Mononuclear cell (primary cell): ENCODE data around the gene ZNF423. TPM values are rescaled to one million over a fixed set of nuclear protein-coding genes. Genes with fewer than 3 reads are reported as not detected.
A peak's percentile ranks its signal among the peaks of the same experiment; 100 is the strongest.

Experiments
- H3K27me3 ChIP-seq: 2 replicates; pipeline ENCODE4 v1.6.0; 2011; ENCODE audit warnings: low read length, control low read depth; ENCODE audit not compliant: insufficient read depth
- H3K4me1 ChIP-seq: 2 replicates; pipeline ENCODE4 v1.5.1; 2011; ENCODE audit warnings: mild to moderate bottlenecking, low read length, control low read depth; ENCODE audit not compliant: insufficient read depth
- H3K4me3 ChIP-seq: 2 replicates; pipeline ENCODE4 v1.5.1; 2011; ENCODE audit warnings: mild to moderate bottlenecking, low read length, moderate library complexity
- H3K9me3 ChIP-seq: 2 replicates; pipeline ENCODE4 v1.5.1; 2011; ENCODE audit warnings: low read depth, mild to moderate bottlenecking, control low read depth, low read length
- total RNA-seq: library from RNA; depleted of rRNA; stranded (reverse); fragments of >200 nt; gene quantifications from one replicate; pipeline ENCODE4 v1.2.3, GENCODE V29; 2012

ZNF423 gene
- total RNA-seq, 1 donor: under 0.01 TPM

DNA sequence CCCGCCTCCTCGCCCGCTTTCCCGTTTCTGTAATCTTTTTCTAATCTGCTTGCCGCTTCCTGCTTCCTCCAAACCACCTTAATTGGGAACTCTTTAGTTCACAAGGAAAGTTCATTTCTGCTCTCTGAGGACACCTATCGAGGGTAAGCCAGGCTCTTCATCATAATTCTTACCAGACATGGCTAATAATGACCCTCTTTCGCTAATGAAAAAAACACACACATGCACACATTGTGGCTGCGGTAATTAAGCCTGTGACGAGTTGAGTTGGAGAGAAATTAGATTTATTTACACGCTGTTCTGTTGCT, 100.6 kb downstream of the ZNF423 start:
- Histone ChIP-seq H3K4me3 (peak overlapping the region; percentile 13), H3K4me1 (peaks cover 20% of the 10 kb centered on the region), H3K9me3 (no peaks in the 10 kb centered on the region), H3K27me3 (no peaks in the 10 kb centered on the region)

DNA sequence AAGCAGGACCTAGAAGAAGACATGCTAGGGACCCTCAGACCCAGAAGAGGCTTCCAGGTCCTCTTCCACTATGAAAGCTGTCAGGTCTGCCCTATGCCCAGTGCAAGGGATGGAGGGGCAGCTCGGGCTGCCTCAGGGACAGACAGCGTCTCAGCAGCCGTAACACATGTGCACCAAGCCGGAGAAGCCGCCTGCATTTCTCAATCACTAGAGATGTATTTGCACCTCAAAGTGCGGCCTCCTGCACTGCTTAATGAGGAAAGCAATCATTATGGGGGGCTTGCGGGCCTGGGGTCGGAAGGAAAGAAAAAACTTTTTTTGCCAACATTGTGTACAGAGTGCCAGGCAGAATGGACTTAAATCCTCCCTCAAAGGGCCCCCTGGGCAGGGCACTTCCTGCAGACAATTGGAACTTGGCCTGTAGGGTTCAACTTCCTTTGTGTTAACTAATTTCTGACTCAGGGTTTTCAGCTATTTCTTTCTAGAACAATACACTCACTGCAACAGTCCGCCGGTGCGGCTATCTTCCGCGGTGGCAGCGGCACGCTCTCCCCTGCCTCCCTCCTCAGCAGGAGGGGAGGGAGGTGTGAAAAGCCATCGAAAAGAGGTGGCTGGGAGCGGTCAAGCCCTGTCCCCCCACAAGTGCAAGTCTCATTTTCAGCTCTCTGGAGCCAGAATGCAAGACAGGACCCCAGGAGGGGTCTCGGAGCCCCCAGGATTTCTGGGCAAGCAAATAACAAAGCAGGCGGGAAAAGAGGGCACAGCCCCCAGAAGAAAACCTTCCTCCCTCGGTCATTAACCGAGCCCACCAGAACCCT, 101.2 kb downstream of the ZNF423 start:
- peak overlapping the region; percentile 13 for H3K4me3 ChIP-seq

DNA sequence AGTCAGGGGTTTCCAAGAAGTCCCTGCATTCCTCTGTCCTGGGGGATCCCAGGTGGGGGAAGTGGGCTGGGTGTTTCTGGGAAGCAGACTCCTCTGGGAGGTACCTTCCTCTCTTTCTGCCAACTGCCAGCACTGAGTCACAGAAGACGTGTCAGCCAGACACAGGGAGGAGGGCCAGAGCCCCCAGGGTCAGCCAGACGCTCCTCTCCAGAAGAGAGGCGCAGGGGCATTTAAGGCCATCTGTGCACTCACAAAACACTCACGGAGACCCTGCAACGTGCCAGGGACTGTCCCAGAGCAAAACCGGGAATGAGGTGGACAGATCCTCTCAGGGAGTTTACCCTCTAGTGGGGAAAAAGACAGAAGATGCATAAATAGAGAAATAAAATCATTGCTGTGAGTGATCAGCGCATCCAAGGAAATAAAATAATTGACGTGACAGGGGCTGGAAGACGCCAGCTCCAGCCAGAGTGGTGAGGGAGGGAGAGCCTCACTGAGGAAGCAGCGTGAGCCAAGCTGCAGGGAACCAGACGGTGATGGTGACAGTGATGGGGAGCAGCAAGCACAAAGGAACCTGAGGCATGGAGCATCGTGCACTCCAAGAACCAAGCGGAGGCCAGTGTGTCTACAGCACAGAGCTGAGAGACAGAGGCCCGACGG, 105.4 kb downstream of the ZNF423 start:
- no peak overlapping the region for H3K4me3 ChIP-seq
- no peaks in the 10 kb centered on the region for H3K27me3 ChIP-seq
- H3K9me3 ChIP-seq: no peaks in the 10 kb centered on the region
- peaks cover 16% of the 10 kb centered on the region for H3K4me1 ChIP-seq

More for the DNA sequence above, 101.2 kb downstream of the ZNF423 start:
- peaks cover 20% of the 10 kb centered on the region for H3K4me1 ChIP-seq
- H3K9me3 ChIP-seq: no peaks in the 10 kb centered on the region
- H3K27me3 ChIP-seq: no peaks in the 10 kb centered on the region

DNA sequence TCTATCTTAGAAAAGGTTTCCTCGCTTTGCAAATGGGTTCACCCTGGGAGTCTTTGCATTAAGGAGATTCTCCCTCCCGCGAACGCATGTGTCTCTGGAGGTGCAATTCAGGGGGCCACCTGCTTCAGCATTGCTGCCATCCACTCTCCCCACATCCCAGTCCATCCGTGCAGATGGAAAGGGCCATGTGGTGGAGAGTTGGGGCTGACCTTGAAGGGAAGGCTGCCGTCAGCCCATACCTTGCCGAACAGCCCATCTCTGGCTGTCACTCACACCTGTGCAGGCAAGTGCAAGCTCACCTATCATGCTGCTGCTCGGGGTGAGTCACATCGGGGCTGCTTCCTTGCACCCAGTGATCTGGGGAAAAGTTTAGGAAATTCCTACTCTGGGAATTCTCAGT, 106.1 kb downstream of the ZNF423 start:
- peaks cover 10% of the 10 kb centered on the region for H3K4me1 ChIP-seq
- no peaks in the 10 kb centered on the region for H3K9me3 ChIP-seq
- H3K27me3 ChIP-seq: no peaks in the 10 kb centered on the region
- H3K4me3 ChIP-seq: no peak overlapping the region

DNA sequence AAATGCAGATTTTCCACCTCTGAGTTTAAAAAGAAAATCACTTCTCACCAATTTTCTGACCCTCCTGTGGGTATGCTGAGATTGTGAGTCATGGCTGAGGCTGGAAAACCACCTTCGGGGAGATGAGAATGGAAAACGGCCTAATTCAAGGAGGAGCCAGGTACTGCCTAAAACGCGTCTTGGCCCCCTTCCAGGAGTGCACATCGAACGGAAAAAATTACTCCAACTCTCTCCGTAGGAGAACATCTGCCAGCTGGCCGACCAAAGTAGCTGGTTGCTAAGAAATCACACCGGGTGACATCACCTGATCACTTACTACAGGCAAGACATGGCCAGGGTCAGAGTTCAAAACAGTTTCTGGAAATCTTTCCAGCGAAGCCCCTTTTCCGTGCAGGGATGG, 107.6 kb downstream of the ZNF423 start:
- no peaks in the 10 kb centered on the region for H3K27me3 ChIP-seq

DNA sequence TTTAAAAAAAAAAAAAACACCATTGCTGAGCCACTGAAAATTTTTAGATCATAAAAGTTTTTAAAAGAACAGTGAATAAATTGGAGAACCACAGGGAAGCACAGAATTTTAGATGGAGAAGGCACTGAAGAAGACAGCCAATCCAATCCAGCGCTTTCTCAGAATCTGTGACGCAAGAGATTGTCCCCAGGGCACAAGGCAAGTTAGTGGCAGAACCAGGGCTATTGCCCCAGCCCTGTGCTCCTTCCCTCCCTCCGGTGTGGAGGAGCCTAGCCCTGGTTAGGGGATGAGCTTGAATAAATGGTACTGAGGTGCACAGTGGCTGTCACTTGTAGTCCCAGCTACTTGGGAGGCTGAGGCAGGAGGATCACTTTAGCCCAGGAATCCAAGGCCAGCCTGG, 108.3 kb downstream of the ZNF423 start:
- Histone ChIP-seq H3K9me3 (no peaks in the 10 kb centered on the region), H3K4me3 (no peak overlapping the region), H3K27me3 (no peaks in the 10 kb centered on the region), H3K4me1 (no peaks in the 10 kb centered on the region)

More for the DNA sequence above, 107.6 kb downstream of the ZNF423 start:
- Histone ChIP-seq H3K9me3 (no peaks in the 10 kb centered on the region), H3K4me3 (no peak overlapping the region), H3K4me1 (no peaks in the 10 kb centered on the region)

DNA sequence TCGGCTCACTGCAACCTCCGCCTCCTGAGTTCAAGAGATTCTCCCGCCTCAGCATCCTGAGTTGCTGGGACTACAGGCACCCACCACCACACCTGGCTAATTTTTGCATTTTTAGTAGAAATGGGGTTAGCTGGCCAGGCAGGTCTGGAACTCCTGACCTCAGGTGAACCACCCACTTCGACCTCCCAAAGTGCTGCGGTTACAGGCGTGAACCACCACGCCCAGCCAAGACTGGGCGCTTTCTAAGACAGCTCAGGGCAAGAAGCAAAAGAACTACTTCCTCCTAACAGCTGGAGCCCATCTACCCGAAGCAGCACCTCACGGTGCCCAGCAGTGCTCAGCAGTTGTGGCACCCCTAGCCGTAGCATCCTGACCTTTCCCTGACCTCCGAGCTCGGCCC, 109.4 kb downstream of the ZNF423 start:
- Histone ChIP-seq H3K4me3 (no peak overlapping the region), H3K27me3 (no peaks in the 10 kb centered on the region), H3K4me1 (no peaks in the 10 kb centered on the region), H3K9me3 (no peaks in the 10 kb centered on the region)

DNA sequence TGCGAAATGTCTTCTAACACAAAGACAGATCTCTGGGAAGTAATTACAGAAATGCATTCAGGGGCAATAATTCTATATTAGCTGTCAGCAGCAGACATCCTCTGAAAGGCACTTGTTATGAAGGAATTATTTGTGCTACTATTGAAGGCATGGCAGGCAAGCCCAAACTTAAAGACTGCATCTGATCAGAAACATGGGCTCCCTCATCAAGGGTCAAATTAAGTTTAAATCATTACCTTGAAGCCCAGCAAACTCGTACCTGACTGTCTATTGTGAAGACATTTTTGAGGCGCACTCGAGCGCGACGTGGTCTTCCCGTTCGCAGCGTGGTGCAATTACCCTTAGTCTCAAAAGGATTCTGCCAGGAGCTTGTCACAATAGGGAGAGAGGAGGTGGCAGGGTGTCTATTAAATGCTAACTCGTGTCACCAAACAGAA, 110.6 kb downstream of the ZNF423 start:
- H3K27me3 ChIP-seq: no peaks in the 10 kb centered on the region
- H3K9me3 ChIP-seq: no peaks in the 10 kb centered on the region
- H3K4me3 ChIP-seq: no peak overlapping the region
- no peaks in the 10 kb centered on the region for H3K4me1 ChIP-seq

DNA sequence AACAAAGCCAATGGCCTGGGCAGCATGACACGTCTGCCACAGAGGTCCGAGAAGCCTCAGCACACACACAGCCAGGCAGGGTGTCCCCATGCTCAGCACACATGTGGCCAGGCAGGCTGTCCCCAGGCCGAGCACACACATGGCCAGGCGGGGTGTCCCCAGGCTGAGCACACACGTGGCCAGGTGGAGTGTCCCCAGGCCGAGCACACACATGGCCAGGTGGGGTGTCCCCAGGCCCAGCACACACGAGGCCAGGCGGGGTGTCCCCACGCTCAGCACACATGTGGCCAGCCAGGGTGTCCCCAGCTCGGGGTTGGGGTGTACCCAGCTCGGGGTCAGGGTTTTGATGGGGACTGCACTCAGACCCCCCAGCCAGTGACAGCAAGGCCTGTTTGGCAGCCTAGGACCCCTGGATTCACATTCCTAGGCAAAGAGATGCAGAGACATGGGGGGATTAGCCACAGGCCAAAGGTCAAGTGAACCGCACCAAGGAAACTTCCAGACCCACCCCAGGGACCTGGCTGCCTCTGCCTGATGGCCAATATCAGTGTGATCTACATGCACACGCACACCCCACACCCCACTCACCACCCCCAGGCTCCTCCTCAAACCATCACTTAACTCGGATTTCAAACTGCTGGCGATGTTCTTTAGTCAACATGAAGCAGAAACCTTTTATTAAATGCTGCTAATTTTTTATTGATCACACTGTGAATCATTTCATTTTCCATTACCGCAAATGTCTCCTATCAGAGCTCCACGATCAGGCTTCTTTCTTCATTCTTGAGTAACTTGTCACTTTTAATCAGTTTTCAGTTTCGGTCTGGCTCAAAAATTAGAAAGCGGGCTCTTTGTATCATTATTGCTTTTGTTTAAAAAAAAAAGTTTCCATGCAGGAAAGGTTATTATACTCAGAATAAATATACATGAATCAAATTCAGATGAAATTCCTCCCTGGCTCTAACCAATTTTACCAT, 111.4 kb downstream of the ZNF423 start:
- H3K9me3 ChIP-seq: no peaks in the 10 kb centered on the region
- no peak overlapping the region for H3K4me3 ChIP-seq
- H3K4me1 ChIP-seq: no peaks in the 10 kb centered on the region
- H3K27me3 ChIP-seq: no peaks in the 10 kb centered on the region

DNA sequence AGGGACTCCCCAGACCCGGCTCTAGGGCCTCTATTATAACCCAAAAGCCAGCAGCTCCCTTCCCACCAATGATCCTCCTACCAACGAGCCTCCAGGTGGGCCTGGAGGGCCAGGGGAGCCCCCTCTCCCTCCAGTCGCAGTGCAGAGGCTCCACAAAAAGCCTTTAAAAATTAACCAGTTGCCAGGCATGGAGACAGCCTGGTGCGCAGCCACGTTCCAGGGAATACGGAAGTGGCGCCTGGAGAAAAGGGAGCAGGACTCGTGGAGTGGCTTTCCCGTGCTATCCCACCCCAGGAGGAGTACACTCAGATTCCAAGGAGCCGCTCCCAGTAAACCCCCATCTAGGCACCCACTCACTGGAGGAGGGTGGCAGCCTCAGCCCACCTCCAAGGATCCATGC, 112.3 kb downstream of the ZNF423 start:
- H3K27me3 ChIP-seq: no peaks in the 10 kb centered on the region

DNA sequence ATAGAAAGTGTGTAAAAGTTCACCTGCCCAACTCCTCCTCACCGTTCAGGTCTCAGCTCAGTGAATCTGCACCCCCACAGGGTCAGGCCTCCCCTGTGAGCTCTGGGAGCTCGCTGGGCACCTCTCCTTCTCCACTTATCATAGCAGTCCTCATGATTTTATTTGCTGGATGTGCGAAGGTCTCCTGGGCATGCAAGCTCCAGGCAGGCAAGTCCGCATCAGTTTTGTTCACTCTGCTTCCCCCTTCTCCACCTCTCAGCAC, 112.8 kb downstream of the ZNF423 start:
- Histone ChIP-seq H3K9me3 (no peaks in the 10 kb centered on the region), H3K4me3 (no peak overlapping the region), H3K27me3 (no peaks in the 10 kb centered on the region), H3K4me1 (no peaks in the 10 kb centered on the region)

More for the DNA sequence above, 112.3 kb downstream of the ZNF423 start:
- Histone ChIP-seq H3K4me3 (no peak overlapping the region), H3K9me3 (no peaks in the 10 kb centered on the region), H3K4me1 (no peaks in the 10 kb centered on the region)

DNA sequence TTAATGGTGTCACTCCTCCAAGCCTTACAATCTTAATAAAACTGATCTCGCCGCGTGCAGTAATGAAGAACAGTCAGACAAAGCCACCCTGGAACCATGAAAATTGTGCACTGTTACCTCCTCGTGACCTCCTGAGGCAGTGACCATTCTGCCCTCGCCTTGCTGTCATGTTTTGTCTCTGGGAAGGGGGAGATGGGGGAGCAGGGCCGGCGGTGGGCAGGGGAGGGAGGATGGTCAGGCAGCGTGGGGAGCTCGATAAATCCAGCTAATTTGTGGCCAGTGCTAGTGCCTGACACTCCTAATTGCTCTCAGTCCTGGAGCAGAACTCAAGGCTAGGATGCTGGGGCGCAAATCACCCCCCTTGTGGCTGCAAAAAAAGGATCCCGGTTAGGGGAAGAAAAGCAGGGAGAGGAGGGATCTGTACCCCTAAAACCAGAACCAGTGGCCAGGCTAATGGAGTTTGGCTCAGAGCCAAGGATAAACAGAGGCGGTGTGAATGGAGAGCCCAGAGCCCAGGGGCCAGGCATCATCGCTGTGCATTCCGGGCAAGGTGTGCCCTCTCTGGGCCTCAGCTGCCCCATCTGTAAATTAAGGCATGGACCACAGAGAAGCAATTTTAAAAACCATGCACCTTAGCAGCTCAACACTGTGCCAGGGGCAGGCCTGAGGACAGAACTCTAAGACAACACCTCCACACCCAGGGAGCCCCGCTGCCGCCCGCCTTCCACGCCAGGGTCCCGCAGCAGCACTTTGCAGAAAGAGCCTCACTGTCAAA, 113.3 kb downstream of the ZNF423 start:
- Histone ChIP-seq H3K9me3 (no peaks in the 10 kb centered on the region), H3K27me3 (no peaks in the 10 kb centered on the region), H3K4me3 (no peak overlapping the region), H3K4me1 (no peaks in the 10 kb centered on the region)

DNA sequence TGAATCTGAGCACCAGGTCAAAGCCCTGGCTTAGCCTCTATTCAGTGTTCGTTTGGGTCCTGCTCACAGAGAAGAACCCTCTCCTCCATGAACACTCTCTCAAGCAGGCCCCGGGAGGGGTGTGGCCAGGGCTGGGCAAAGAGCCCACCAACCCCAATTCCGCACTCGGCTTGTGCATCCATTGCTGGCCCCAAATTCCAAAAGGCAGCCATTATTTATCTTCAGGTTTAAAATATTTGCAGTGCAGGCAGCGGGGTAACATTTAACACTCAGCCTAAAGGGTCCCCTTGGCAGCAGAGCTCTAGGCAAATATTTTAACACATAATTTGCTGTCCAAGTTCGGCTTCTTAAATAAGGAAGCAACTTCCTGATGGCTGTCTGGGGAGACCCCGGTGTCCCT, 115.7 kb downstream of the ZNF423 start:
- no peaks in the 10 kb centered on the region for H3K4me1 ChIP-seq
- H3K27me3 ChIP-seq: no peaks in the 10 kb centered on the region
- no peak overlapping the region for H3K4me3 ChIP-seq
- no peaks in the 10 kb centered on the region for H3K9me3 ChIP-seq

DNA sequence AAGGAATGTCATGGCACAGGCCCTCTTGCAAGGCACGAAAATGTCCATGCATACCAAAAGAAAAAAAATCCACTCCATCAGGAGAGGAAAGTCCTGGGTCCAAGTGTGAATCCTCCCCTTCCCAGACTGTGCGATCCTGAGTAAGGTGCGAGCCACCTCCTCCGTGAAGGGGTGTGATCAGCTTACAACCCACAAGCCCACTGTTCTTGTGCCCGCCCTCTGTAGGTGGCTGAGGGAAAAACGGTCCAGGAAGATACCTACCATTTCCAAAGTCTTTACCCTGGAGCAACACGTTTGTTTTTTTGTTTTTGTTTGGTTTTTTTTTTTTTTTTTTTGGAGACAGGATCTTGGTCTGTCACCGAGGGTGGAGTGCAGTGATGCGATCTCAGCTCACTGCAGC, 116.5 kb downstream of the ZNF423 start:
- H3K4me3 ChIP-seq: no peak overlapping the region
- no peaks in the 10 kb centered on the region for H3K9me3 ChIP-seq
- H3K4me1 ChIP-seq: no peaks in the 10 kb centered on the region
- H3K27me3 ChIP-seq: no peaks in the 10 kb centered on the region

DNA sequence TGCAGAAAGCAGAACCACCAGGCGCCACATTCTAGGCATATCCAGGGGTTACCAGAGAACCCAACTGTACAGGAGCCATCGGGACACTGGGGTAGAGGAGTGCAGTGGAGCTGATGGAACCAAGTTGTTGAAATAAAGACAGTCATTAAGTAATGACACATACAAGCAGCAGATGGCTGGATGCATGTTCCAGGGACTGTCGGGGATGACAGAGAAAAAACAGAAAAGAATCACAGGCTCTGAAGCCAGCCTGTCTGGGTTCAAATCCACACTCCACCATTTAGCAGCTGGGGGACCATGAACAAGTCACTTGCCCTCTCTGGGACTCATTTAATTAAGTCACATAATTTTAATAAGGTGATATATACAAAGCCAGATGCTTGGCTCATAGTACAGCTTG, 117.1 kb downstream of the ZNF423 start:
- Histone ChIP-seq H3K27me3 (no peaks in the 10 kb centered on the region), H3K9me3 (no peaks in the 10 kb centered on the region), H3K4me1 (no peaks in the 10 kb centered on the region), H3K4me3 (no peak overlapping the region)
